HG03095 (cell line): ENCODE results near the gene CAMTA1.

Experiments used
- ATAC-seq: cut with Tn5 transposase; IDR thresholded peaks from one replicate; pipeline ENCODE4 v1.9.1; 2021; ENCODE audit warnings: moderate library complexity; ENCODE audit not compliant: unreplicated experiment

The CAMTA1 gene

GRCh38 chr1:6953907-6954364, 168.7 kb downstream of the CAMTA1 start:
- no peak for ATAC-seq

DNA sequence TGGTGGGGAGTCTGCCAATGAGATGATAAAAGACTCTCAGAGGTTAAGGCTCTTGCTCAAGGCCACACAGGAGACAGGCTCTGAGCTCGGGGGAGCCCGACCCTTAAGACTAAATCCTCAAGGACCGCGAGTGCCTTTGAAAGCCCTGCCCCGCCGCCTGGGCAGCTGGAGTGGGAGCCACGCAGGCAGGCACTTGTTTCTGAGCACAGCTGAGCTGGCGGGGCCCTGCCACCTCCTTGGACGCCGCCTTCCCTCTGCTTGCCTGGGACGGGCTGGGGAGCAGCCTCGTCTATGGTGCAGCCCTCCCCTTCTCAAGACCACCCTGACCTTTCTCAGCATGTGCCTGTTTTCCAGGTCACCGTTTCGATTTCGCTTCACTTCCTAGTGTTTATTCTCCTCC, 169.3 kb downstream of the CAMTA1 start:
- ATAC-seq = no peak

- ATAC-seq = no peak
Measured at GRCh38 chr1:6955357-6956094, 170.3 kb downstream of the CAMTA1 start.

GRCh38 chr1:6956488-6957159, 171.4 kb downstream of the CAMTA1 start:
- no peak for ATAC-seq

DNA sequence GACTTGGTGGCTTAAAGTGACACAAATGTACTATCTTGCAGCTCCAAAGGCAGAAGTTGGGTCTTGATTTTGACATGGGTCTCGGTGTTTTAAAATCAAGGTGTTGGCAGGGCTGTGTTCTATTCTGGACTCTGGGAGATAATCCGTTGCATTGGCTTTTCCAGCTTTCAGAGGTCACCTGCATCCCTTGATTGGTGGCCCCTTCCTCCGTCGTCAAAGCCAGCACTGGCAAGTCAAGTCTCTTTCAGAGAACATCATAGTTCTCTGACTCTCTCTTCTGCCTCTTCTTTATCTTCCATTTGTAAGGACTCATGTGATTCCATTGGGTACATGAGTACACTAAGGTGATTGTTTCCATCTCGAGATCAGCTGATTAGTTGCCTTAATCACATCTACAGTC, 172.1 kb downstream of the CAMTA1 start:
- ATAC-seq = no peak

- ATAC-seq = no peak
Measured at GRCh38 chr1:6958407-6959030, 173.3 kb downstream of the CAMTA1 start.

GRCh38 chr1:6959491-6959890, 174.2 kb downstream of the CAMTA1 start:
- no peak for ATAC-seq

DNA sequence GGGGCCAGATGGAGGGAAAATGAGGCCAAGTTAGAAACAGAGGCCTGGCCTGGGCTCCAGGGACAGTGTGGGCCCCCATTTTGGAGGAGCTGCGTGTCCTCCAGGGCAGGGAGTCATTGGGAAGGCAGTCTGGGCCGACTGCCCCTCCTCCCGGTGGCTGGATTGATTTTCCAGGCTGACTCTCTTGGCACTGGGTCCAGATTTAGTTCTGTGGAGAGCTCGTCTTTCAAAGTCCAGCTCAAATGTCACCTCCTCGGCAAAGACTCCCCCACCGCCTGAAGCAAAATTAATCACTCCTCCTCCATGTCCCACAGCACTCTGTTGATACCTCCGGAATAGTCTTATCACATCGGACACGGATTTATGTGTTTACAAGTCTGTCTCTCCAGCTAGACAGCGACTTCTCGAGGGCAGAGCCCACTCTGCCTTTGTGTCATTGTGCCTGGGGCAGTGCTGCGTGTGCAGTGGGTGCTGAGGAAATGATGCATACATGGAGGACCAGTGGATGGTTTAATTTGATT, 175.1 kb downstream of the CAMTA1 start:
- ATAC-seq = no peak

DNA sequence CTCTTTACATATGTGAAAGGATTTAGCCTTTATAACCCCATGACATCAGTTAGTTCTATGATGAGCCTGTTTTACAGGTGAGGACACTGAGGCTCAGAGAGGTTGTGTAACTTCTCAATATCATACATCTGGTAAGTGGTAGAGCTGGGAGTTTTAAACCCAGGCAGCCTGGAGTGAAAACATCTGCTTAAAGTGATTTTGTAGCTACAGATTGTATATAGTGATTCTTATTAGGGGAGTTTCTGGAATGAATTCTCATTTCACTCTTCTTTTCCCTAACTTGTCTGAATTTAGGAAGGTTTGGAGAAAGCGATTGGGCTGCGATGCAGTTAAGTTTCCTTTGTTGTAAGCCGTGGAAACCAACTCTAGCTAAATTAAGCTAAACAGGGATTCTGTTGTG, 175.6 kb downstream of the CAMTA1 start:
- no peak for ATAC-seq

DNA sequence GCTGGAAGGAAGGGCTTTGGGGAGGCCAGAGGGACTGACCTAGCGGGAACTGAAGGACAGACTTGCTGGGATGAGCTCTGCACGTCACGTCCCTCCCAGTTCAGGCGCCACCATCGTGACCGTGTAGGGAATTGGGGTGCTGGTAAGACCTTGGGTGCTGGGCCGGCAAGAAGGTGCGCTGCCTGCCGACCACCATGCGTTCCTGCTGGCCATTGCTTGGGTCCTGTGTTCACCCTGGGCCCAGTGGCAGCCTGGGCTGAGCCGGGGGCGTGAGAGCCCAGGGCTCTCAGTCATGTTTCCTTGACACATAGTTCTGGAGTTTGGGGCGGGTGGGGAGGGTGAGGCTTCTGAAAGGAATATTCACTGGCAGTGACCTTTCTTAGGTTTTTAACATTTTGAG, 176.0 kb downstream of the CAMTA1 start:
- no peak for ATAC-seq

DNA sequence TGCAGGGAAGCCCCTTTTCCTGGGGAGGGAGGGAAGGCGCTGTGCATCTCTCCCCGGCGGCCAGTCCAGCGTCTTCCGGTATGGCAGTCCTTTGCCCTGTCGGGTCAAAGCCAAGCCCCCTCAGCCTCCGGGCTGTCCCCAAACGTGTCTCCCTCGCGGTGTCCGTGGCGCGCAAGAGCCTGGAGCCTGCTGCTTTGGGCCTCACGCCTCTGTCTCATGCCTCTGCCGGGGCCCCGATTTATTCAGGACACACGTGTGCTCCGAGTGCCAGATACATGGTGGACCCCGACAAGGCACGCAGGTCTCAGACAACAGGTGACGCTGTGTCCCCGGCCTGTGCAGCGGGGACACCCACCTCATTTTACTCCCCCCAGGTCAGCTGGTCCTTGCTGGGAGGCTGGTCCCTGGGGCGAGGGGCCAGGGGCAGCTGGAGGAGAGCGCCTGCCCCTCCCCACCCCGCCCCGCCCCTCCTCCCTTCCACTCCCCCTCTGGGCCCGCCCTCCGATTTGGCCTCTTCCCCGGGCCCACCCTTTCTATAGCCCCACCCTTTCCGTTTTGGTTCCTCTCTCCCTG, 176.7 kb downstream of the CAMTA1 start:
- ATAC-seq = no peak

GRCh38 chr1:6962478-6962995, 177.3 kb downstream of the CAMTA1 start:
- ATAC-seq = no peak

GRCh38 chr1:6962996-6963911, 178.0 kb downstream of the CAMTA1 start:
- ATAC-seq = no peak

GRCh38 chr1:6963912-6964307, 178.7 kb downstream of the CAMTA1 start:
- no peak for ATAC-seq

- ATAC-seq = no peak
Measured at GRCh38 chr1:6965083-6965934, 180.1 kb downstream of the CAMTA1 start.

GRCh38 chr1:6965935-6966241, 180.6 kb downstream of the CAMTA1 start:
- ATAC-seq = no peak

GRCh38 chr1:6966326-6966725, 181.1 kb downstream of the CAMTA1 start:
- no peak for ATAC-seq

- ATAC-seq = no peak
Measured at GRCh38 chr1:6967431-6968111, 182.3 kb downstream of the CAMTA1 start.

- ATAC-seq = no peak
Measured at GRCh38 chr1:6969106-6969505, 183.9 kb downstream of the CAMTA1 start.
